ENCODE data around the gene TCERG1L.

Gene TCERG1L

GRCh38 chr10:131207584-131208532 is 103.7 kb downstream of the TCERG1L start:
- DNase-seq (ENCODE audit: low read depth in 2 of 2): no peak

GRCh38 chr10:131207176-131207575 is 104.3 kb downstream of the TCERG1L start:
- DNase-seq (ENCODE audit: low read depth in 2 of 2): no peak

- DNase-seq (ENCODE audit: low read depth in 2 of 2): no peak
Observed at GRCh38 chr10:131206111-131206995, 105.2 kb downstream of the TCERG1L start.

GRCh38 chr10:131205556-131205955 is 106.0 kb downstream of the TCERG1L start:
- DNase-seq (ENCODE audit: low read depth in 2 of 2): no peak

GRCh38 chr10:131204406-131205152 is 106.9 kb downstream of the TCERG1L start:
- no peak for DNase-seq (ENCODE audit: low read depth in 2 of 2)

- no peak for DNase-seq (ENCODE audit: low read depth in 2 of 2)
Observed at GRCh38 chr10:131203456-131204357, 107.8 kb downstream of the TCERG1L start.

GRCh38 chr10:131202990-131203389 is 108.5 kb downstream of the TCERG1L start:
- no peak for DNase-seq (ENCODE audit: low read depth in 2 of 2)

GRCh38 chr10:131201741-131202515 is 109.6 kb downstream of the TCERG1L start:
- DNase-seq (ENCODE audit: low read depth in 2 of 2): no peak

- DNase-seq (ENCODE audit: low read depth in 2 of 2): no peak
Observed at GRCh38 chr10:131200856-131201470, 110.6 kb downstream of the TCERG1L start.

- DNase-seq (ENCODE audit: low read depth in 2 of 2): no peak
Observed at GRCh38 chr10:131199646-131200045, 111.9 kb downstream of the TCERG1L start.

GRCh38 chr10:131198843-131199242 is 112.7 kb downstream of the TCERG1L start:
- no peak for DNase-seq (ENCODE audit: low read depth in 2 of 2)

- DNase-seq (ENCODE audit: low read depth in 2 of 2): no peak
Observed at GRCh38 chr10:131198401-131198800, 113.1 kb downstream of the TCERG1L start.

- no peak for DNase-seq (ENCODE audit: low read depth in 2 of 2)
Observed at GRCh38 chr10:131196176-131196885, 115.2 kb downstream of the TCERG1L start.

GRCh38 chr10:131195558-131196159 is 115.9 kb downstream of the TCERG1L start:
- no peak for DNase-seq (ENCODE audit: low read depth in 2 of 2)

GRCh38 chr10:131195116-131195515 is 116.4 kb downstream of the TCERG1L start:
- DNase-seq (ENCODE audit: low read depth in 2 of 2): no peak

GRCh38 chr10:131193923-131194322 is 117.6 kb downstream of the TCERG1L start:
- no peak for DNase-seq (ENCODE audit: low read depth in 2 of 2)

GRCh38 chr10:131188494-131188893 is 123.0 kb downstream of the TCERG1L start:
- DNase-seq (ENCODE audit: low read depth in 2 of 2): no peak

- no peak for DNase-seq (ENCODE audit: low read depth in 2 of 2)
Observed at GRCh38 chr10:131187926-131188325, 123.6 kb downstream of the TCERG1L start.
